GM13977 (cell line): ENCODE measurements around the gene DIP2B.
"Not testable (repeated sequence)": the region's sequence is repeated elsewhere in the genome, so short reads cannot be mapped to it uniquely, and the experiment has no call there.

Experiments
- DNase-seq: peaks from one replicate; pipeline ENCODE4 v3.0.0; 2012; ENCODE audit warnings: low spot score
- CTCF ChIP-seq: IDR thresholded peaks from 2 replicates; pipeline ENCODE4 v1.5.1; 2012; ENCODE audit warnings: mild to moderate bottlenecking, control low read depth; ENCODE audit not compliant: insufficient read depth; ENCODE audit errors: extremely low read depth, missing control alignments
- in situ Hi-C: fragments of 300-500 bp; cut with MboI; formaldehyde crosslinking; loops from one replicate; pipeline ENCODE4 v1.12.0; 2022; ENCODE audit warnings: low sequenced_read_pairs, low pct_unique_long_range_greater_than_20kb, mixed read lengths, inconsistent platforms; ENCODE audit not compliant: unreplicated experiment

The DIP2B gene

GRCh38 chr12:50768391-50768790 lies 263.6 kb downstream of the DIP2B start:
- no peak for DNase-seq
- in situ Hi-C loops, result no loop called here

GRCh38 chr12:50768813-50769212 lies 264.0 kb downstream of the DIP2B start:
- DNase-seq, in situ Hi-C loops: not testable (repeated sequence)

More at GRCh38 chr12:50768391-50768790, 263.6 kb downstream of the DIP2B start:
- no peak for TF ChIP-seq CTCF

- TF ChIP-seq CTCF, result no peak
- in situ Hi-C loops, result no loop called here
- no peak for DNase-seq
Observed at GRCh38 chr12:50771409-50771808, 266.6 kb downstream of the DIP2B start.

GRCh38 chr12:50772470-50772869 lies 267.7 kb downstream of the DIP2B start:
- in situ Hi-C loops, result no loop called here
- no peak for TF ChIP-seq CTCF
- no peak for DNase-seq

GRCh38 chr12:50772877-50773276 lies 268.1 kb downstream of the DIP2B start:
- no peak for TF ChIP-seq CTCF
- in situ Hi-C loops, result no loop called here
- no peak for DNase-seq

GRCh38 chr12:50775251-50775650 lies 270.5 kb downstream of the DIP2B start:
- in situ Hi-C loops, result no loop called here

More at GRCh38 chr12:50775251-50775650, 270.5 kb downstream of the DIP2B start:
- no peak for DNase-seq
- TF ChIP-seq CTCF, result no peak
